Measurements from ENCODE around the gene COG5.

The COG5 gene

DNA sequence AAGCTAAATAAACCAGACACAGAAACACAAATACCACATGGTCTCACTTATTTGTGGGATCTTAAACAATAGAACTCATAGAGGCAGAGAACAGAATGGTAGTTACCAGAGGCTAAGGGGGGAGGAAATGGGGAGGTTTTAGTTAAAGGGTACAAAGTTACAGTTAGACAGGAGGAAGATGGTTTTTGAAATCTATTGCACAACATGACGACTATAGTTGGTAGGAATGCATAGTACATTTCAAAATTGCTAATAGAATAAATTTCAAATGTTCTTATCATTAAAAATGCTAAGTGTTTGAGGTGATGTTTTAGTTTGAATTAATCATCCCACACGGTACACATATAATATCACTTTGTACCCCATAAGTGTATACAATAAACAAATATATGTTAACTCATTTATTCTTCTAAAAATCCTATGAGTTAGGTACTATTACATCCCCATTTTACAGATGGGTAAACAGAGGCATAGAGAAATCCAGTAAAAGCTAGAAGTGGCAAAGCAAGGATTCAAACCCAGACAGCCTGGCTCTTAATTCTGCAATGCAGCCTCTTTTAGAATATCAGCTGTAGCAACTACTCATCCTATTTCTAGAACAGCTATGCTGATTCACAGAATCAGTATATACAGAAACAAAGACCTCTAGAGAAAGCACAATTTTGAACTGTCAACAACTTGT lies 344.0 kb downstream of the COG5 start:
- DNase-seq: peak in 1 of 2 donors; percentile 7

DNA sequence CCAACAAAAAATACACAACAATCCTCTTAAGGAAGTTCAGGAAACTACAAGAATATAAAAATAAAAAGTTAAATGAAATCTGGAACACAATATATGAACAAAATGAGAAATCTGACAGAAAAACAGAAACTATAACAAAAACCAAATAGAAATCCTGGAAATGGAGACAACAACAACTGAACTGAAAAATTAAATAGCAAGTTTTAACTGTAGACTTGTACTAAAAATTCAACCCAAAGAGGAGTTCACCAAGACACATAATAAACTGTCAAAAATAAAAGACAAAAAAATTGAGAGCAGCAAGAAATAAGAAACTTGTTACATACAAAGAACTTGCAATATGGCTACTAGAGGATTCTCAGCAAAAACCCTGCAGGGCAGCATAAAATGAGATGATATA lies 349.8 kb downstream of the COG5 start:
- no peak for DNase-seq

DNA sequence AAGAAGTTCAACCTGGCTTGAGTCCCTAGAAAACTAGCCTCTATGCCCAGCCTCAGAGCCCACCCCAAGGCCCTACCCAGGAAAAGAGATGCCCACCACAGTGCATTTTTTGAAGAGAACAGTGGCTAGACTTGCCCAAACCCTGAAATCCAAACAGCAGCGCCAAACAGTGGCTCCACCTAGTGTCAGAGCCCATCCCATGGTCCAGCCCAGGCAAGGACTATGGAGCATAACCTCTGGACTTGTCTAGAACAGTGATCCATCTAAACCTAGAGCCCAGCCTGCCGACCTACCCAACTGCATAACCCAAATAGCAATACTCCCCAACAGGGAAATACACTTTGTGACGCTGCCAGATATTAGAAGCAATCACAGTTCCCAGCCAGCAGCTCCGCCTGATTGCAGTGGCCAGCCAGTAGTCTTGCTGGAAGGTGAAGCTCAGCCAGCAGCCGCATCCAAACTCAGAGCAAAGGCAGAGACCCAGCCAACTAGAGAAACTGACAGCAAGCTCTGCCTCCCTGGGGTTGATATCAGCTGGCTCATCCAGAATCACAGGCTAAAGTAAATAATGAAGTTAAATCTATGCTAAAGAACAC lies 350.4 kb downstream of the COG5 start:
- DNase-seq: no peak

DNA sequence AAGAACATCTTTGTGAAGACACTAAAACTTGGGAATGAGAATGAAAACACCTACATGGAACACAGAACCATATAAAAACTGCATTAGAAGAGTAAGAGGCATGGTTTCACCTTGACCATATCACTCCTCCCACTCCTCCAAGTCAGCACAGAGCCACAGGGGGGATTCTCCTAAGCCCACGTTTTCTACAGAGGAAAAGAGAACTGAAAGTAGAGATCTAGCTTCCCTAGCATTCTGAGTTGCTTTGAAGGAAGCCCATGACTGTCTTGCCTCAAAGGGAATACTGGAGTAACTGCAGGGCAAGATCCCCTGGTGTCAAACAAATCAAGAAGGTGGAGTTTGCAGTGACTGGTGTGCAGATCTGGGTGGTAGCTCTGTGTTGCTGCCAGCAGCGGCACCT lies 351.0 kb downstream of the COG5 start:
- peak; percentile 60 to 75 for DNase-seq

DNA sequence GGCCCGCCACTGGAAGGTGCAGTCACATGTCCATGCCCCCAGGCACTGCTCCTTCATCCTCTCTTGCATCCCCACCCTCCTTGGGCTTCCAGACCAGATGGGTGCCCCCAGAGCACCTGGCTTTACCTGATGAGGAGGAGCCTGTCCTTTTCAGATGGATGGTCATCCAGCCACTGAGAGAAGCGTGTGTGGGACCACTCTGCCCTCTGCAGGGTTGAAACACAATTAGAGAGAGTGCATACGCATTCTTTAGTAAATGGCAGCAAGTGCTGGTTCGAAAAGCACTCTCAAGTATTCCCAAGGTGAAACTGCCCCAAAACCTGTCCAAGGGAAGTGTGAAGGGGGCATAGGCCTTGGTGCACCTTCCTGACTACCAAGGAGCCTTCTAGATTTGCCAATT lies 353.3 kb downstream of the COG5 start:
- no peak for DNase-seq

DNA sequence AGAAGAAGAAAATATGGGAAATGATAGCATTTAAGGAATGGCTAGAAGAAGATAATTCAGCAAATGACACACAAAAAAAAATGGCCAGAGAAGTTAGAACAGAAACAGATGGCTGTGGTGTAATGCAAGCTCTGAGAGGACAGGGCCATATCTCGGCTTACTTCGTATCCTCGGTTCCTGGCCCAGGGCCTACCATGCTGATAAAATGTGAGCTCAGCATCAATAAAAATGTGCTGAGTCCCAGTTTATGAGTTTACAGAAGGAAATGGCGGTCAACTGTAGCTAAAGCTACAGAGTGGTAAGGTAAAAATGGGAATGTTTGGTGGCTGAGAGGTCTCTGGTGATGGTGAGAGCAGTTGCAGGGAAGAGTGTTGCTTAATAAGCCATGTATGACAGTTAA lies 354.2 kb downstream of the COG5 start:
- DNase-seq: no peak

DNA sequence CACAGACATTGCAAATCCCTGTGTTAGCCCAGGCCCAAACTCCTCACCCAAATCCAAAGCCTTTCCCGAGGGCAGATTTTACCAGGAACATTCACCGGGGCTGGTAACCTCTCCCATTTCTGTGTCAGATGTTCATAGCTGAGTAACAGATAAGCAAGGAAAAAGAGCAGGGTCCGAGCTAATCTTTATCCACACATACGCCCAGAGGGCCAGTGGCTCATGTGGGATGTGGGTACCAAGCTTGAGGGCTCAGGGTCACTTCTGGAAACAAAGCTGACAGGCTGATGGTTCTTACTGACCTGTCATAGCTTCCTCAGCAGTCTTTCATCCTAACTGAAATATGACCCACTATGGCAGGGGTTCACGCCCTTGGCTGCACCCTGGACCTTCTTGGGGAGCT lies 355.2 kb downstream of the COG5 start:
- DNase-seq: no peak

DNA sequence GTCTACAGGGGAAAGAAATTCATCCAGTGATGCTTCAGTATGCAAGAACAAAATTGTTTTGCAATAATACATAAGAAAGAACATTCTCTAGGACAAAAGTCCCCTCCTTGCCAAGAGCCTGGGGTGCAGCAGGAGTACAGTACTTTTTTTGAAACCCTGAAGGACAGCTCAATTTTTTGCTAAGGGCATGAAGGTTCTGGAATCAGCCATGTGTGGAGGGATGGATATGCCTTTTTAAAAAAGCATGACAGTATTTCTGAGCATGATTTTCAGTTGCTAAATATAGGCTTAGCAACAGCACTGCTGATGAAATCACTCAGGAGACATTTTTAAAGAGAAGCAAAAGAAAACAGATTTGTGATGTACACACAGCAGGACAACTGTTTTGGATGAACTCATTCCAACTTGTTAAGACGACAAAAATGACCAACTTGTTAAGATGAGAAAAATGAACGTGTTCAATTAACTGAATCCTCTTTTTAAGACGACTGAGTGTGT lies 355.6 kb downstream of the COG5 start:
- DNase-seq: no peak

DNA sequence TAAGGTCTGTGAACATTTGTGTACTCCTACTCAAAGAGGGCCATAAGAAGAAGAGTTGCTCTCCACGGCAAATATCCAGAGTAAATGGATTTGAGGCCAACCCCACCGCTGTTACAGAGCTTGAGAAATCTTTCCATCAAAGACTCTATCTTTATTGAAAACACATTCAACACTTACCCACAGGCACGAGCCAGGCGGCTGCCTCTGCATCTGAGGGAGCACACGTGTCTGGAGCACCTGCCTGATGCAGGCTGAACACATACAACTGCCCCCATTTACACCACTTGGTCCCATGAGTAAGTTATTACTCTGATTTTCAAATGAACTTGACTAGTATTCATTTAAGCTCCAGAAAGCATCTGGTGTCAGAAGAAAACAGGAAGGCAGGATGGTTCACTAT lies 356.3 kb downstream of the COG5 start:
- DNase-seq: no peak

DNA sequence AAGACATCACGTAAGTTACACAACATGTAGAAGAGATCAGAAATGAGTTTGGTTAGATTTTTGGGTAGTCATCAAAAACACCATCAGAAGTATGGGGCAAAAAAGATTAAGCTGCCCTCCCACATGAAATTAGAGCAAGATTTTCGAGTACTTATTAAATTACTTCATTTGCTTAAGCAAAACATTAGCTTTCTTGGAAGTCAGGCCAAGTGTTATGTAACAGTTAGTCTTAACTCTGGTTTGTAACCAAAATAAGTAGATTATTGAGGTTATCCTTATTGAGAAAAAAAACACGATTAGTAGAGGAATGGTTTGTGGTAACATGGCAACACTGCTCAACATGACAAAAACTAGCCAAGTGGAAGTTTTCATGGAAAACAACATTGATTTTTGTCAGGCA lies 357.0 kb downstream of the COG5 start:
- no peak for DNase-seq

DNA sequence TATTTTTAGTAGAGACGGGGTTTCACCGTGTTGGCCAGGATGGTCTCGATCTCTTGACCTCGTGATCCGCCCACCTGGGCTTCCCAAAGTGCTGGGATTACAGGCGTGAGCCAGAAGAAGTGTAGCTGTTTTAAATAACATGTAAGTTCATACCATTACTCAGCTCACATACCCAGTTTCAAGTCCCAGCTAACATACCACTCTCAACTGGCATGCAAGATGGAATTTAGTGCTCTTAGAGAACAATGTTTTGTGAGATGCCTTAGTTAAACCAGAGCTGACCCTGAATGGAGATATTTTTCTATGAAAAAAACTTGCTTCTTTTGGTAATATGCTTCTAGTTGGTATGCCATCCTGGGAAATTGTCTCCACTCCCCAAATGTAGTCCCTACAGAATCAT lies 357.6 kb downstream of the COG5 start:
- DNase-seq: no peak

DNA sequence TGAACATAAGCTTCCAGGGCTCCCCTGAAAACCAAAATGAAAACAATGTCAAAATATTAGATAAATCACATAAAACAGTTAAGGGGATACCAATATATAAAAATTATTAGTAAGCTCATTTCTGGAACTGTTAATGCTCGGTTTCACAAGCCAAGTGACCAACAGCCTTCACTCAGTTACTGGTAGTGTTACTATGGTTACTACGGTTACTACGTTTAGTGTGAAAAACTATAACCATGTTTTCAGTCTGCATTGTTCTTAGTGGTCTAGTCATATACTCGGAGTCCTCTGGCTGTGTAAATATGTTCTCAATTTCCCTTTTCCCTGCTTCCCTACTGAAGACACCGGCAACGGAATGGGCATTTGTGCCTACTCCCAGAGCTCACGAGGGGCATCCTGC lies 360.1 kb downstream of the COG5 start:
- no peak for DNase-seq

DNA sequence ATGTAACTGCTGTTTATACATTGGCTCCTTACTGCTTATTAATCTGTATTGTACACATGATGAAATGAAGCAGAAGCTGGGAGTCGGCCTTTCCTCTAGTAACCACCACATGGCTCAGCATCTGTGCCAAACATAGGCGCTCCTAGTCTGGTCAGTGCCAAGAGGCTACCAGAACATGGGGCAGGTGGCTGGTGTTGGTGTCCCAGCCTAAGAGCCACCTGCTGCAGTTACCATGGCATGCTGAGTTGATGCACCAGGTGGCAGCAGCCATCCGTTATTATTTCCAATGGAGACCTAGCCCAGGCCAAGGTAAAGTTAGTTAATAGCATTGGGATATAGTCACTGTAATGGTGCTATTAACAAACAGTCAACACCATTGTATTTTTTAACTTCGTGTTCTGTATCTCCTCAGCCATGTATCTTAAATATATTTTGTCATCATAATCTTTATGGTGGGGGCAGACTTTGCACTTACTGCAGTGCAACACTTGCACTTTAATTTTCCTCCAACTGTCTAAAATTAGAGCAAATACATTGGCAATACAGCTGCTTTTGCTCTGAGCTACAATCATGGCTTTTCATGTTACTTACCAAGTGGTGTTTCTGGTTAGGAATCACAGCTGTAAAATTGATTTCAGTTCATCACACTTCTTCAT lies 361.8 kb downstream of the COG5 start:
- DNase-seq: peak in 1 of 2 donors; percentile 15

DNA sequence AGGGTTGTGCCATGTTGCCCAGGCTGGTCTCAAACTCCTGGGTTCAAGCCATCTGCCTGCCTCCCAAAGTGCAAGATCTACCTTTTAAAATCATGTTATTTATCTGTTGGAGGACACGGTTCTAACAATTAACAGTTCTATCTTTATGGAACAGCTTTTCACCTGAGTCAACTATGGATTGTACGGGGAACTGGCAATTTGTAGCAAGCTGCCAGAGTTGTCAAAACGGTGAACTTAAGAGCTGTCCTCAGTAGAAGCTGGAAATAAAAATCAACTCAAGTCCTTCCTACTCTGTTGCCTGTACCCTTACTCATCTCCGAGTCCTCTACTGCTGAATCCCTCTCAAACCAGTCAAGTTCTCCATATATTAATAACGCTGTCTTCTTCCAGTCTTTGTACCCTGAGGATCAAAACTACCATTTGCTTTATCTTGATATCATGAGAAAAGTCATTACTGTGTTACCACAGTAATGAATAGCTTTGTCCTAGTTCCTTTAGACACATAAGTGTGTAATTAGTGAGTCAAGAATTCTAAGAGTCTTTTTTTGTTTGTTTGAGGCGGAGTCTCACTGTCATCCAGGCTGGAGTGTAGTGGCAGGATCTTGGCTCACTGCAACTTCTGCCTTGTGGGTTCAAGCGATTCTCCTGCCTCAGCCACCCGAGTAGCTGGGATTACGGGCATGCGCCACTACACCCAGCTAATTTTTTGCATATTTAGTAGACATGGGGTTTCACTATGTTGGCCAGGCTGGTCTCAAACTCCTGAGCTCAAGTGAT lies 366.7 kb downstream of the COG5 start:
- DNase-seq: no peak

DNA sequence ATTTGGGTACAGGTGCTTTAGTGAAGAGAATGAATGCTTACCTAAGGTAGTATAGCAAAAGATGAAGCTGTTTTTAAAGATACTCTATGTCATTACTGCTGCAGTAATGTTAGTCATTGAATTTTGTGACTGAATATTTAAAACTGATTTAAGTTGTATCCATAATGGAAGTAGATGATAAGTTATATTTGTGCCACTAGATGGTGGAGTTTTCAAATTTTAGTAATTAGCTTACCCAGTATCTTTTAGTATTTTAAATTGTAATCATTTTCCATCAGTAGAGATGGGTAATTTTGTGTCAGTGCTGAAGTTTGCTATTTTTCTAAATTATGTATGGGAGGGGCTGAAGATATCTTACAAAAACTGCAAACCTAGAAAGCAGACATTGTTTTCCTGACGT lies 369.7 kb downstream of the COG5 start:
- DNase-seq: no peak

DNA sequence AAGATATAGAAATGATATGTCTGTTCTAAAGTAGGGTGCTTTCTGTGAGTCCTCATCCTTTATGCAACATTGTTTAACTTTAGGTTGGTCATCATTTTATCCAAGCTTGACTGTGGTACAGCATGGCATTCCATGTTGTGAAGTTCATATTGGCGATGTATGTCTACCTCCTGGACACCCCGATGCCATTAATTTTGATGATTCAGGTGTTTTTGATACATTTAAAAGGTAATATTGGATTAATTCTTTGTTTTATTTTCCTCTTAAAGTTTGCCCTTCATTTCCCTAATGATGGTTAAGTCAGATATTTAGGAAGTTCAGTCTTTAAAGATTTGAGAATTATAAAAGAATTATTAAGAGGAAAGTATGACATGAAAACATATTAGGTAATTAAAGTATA lies 373.6 kb downstream of the COG5 start:
- DNase-seq: no peak

DNA sequence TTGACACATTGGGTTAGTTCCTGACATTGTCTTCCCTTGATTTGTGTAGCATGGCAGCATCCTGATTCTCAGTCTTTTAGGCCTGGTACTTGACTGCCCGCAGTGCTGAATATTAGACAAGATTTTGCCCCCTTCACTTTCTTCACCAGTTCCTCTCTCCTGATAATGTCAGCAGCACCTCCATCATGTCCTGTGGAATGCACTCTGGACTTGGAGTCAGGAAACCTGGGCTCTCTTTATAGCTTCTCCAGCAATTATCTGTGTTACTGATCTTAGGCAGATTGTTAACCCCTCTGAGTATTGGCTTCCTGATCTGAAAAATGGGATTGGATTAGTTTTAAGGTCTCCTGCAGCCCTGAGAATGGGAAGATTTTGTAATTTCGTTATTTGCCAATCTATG lies 375.9 kb downstream of the COG5 start:
- DNase-seq: no peak

DNA sequence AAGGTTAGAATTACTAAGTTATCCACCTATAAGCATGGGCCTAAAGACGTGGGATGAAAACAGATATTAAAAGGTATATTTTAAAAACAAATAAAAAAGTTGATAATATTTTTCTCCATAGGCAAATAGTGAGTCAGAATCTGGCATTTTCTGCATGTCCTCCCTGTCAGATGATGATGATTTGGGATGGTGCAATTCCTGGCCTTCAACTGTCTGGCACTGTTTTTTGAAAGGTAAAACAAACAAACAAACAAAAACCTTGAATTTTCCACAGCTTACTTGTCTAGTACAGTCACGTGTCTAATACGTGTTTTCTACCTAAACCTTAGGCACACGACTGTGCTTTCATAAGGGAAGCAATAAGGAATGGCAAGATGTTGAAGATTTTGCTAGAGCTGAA lies 377.5 kb downstream of the COG5 start:
- no peak for DNase-seq

DNA sequence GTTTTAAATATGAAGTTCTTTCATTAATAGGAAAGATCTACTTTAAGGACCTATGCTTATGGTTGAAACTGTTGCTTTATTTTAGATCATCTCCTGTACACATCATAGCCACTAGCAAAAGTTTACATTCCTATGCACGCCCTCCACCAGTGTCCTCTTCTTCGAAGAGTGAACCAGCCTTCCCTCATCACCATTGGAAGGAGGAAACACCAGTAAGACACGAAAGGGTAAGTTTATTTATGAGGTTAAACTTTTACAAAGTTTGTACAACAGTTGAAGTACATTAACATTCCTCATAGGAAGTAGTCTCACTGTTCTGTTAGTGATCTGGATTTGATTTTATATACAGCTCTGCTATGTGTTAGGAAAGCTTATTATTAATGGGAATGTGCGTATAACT lies 378.0 kb downstream of the COG5 start:
- DNase-seq: no peak

DNA sequence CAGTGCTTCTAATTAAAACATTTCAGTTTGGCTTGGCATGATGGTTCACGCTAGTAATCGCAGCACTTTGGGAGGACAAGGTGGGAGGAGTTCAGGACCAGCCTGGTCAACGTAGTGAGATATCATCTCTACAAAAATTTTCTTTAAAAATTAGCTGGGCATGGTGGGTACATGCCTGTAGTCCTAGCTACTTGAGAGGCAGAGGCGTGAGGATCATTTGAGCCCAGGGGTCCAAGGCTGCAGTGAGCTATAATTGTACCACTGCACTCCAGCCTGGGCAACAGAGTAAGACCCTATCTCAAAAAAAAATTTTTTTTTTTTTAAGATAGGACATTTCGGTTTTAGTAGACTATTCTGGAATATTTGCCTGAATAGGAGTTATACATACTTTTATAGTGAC lies 382.5 kb downstream of the COG5 start:
- DNase-seq: no peak

DNA sequence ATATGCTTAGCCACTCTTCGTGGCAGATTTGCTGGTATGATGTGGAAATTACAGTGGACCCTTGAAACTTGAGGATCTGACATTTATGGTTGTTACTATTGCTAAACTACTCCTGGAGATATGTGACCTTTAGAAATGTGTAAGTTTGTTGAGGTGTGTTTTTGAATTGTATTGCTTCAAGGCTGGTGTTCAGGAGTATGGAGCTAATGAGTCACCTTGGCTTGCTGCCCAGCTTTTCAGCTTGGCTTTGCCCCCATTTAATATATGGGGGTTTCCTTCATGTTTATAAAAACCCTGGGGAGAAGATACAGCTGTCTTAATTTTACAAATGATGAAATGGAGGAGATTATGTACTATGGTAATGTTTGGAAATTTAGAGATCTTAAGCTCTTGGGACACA lies 383.3 kb downstream of the COG5 start:
- no peak for DNase-seq

DNA sequence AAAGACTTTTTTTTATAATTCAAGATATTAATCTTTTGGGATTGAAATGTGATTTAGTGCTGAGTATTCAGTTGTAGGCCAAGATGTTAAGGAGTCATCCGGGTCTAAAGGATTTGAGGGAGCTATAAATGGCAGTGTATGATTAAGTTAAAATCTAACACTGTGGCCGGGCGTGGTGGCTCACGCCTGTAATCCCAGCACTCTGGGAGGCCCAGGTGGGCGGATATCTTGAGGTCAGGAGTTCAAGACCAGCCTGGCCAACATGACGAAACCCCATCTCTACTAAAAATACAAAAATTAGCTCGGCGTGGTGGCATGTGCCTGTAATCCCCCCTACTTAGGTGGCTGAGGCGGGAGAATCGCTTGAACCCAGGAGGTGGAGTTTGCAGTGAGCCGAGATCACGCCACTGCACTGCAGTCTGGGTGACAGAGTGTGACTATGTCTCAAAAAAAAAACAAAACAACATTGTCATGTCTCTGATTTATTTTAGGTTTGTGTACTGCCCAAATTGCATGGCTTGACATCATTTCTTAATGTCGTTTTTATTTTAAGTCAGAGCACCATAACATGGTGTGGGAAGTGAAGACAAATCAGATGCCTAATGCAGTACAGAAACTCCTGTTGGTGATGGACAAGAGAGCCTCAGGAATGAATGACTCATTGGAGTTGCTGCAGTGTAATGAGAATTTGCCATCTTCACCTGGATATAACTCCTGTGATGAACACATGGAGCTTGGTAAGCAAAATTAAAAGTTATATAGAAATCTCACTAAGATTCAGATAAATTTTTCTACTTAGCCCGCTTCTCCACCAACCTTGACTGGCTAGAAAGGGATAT lies 384.2 kb downstream of the COG5 start:
- no peak for DNase-seq
